NCI-H2196 (cell line): ENCODE measurements around the gene FNDC10.

ENCODE experiments used
- DNase-seq: peaks from one replicate; lab custom pipeline; 2025; ENCODE audit not compliant: unreplicated experiment; lab: John Stamatoyannopoulos, UW

The FNDC10 gene

GRCh38 chr1:1550087-1550486 lies 49.8 kb downstream of the FNDC10 start:
- no peak for DNase-seq

- no peak for DNase-seq
These were observed 51.3 kb downstream of the FNDC10 start for GRCh38 chr1:1548591-1548990.
